Measurements from ENCODE around the gene FOXL3.

DNA sequence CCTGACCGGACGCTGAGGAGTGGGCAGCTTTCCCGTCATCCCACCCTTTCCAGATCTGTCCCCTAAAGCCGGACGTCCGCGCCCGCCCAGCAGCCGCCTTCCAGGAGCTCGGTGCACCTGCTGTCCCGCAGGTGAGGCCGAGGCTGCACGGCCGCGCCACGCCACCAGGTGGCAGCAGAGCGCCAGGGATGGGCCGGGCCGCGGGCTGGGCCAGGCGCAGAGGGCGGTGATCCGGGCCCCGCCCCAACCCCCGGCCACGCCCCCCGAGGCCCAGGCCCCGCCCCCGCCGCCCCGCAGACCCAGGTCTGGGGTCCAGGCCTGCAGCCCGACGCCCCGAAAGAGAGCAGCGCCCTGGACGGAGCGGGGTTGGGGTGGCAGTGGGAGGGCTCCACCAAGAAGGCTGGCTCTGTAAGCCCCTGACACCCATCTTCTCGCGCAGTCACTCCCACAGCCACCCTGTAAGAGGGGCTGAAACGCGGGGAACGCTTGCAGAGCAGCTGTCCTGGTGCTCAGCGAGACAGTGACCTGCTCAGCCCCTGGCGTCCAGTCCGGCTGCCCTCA is 32.2 kb downstream of the FOXL3 start:
- TF ChIP-seq, protein P1, sequence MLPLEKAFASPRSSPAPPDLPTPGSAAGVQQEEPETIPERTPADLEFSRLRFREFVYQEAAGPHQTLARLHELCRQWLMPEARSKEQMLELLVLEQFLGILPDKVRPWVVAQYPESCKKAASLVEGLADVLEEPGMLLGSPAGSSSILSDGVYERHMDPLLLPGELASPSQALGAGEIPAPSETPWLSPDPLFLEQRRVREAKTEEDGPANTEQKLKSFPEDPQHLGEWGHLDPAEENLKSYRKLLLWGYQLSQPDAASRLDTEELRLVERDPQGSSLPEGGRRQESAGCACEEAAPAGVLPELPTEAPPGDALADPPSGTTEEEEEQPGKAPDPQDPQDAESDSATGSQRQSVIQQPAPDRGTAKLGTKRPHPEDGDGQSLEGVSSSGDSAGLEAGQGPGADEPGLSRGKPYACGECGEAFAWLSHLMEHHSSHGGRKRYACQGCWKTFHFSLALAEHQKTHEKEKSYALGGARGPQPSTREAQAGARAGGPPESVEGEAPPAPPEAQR (CRISPR knock-in tag; IDR thresholded peaks at IDR 0.05), result no peak
- peak; percentile 96 for TF ChIP-seq CTCF (IDR thresholded peaks at IDR 0.05)
- TF ChIP-seq, protein P2, sequence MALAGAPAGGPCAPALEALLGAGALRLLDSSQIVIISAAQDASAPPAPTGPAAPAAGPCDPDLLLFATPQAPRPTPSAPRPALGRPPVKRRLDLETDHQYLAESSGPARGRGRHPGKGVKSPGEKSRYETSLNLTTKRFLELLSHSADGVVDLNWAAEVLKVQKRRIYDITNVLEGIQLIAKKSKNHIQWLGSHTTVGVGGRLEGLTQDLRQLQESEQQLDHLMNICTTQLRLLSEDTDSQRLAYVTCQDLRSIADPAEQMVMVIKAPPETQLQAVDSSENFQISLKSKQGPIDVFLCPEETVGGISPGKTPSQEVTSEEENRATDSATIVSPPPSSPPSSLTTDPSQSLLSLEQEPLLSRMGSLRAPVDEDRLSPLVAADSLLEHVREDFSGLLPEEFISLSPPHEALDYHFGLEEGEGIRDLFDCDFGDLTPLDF (CRISPR knock-in tag; IDR thresholded peaks at IDR 0.05), result no peak
